GM21717 (cell line): ENCODE data around the gene NBEAL2.
A peak's percentile ranks its signal among the peaks of the same experiment; 100 is the strongest.

Experiments used
- ATAC-seq: cut with Tn5 transposase; IDR thresholded peaks from one replicate; pipeline ENCODE4 v1.9.1; 2021; ENCODE audit warnings: mild to moderate bottlenecking, moderate library complexity; ENCODE audit not compliant: unreplicated experiment

Gene NBEAL2

DNA sequence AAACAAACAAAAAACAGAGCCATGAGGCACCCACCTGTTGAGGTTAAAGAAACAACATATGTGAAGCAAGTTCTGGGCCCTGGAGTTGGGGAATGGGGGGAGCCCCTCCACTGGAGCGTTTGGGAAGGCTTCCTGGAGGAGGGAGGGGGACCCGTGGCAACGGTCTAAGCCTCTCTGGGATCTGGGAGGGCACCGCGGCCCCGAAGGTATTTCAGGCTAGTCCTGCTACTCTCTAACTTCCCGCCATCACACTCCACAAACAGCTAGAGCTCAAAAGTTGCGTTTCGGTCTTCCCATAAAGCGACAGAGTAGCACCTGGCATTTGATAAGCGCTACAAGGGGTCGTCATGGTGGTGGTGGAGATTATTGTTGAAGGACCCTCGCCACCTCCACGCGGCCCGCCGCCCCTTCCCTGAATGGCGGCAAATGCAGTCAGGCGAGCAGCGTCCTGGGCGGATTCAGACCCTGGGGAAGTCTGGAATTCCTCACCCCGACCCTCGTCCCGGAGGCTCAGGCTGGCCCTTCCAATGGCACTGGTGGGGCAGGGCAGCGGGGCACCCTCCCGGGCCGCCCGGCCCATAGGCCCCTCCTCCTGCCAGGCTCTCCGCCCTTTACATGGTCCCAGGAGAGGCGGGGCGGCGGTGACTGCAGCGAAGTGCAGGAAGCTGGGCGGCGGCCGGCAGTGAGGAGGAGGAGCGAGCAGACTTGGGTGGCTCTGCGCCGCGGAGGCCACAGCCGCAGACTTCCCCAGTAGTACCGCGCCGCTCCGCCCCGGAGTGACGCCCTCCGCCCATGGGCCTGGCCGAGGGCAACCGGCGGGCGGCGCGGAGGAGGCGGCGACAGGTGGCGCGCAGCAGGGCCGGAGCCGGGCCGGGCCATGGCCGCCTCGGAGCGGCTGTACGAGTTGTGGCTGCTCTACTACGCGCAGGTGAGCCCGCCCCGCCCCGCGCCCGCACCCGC is at the start of gene NBEAL2:
NBEAL2 (plus strand) TSS at position 682 of the 960 bp plus-strand sequence; CDS start at position 878, 196 bp downstream.
- peak; percentile 55 for ATAC-seq

DNA sequence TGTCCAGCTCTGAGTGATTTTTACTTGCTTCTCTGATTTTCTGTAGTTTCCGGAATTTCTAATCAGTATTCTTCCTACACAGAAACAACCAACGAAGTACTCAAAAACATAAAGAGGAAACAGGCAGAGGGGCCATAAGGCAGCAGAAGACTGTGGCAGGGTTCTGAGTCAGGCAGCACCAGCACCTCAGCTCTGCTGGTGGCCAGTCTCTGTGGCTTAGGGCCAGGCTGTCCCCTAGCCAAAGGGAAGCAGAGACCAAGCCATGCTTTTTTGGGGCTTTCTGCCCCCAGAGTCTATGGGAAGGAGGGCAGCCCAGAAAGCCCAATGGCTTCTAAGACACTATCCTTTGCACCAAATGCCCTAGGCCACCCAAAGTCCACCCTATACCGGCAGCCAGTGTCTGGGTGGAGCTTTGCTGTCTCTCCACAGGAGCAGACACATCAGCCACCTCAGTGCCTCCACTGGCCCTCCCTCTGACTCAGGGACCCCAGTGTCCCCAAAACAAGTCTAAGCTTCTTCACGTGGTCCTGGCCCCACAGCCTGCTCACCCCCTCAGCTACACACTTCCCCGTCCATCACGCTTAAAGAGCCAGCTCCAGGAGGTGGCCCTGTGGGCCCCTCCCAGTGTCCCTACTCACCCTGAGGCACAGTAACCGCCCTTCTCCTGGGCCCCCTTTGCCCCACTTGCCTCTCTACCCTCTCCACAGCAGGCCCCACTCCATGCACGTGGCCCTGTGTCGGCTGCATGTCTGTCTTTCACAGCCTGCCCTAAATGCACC is 49.1 kb upstream of the NBEAL2 start:
- ATAC-seq: no peak

GRCh38 chr3:46930945-46931403 is 48.5 kb upstream of the NBEAL2 start:
- no peak for ATAC-seq

DNA sequence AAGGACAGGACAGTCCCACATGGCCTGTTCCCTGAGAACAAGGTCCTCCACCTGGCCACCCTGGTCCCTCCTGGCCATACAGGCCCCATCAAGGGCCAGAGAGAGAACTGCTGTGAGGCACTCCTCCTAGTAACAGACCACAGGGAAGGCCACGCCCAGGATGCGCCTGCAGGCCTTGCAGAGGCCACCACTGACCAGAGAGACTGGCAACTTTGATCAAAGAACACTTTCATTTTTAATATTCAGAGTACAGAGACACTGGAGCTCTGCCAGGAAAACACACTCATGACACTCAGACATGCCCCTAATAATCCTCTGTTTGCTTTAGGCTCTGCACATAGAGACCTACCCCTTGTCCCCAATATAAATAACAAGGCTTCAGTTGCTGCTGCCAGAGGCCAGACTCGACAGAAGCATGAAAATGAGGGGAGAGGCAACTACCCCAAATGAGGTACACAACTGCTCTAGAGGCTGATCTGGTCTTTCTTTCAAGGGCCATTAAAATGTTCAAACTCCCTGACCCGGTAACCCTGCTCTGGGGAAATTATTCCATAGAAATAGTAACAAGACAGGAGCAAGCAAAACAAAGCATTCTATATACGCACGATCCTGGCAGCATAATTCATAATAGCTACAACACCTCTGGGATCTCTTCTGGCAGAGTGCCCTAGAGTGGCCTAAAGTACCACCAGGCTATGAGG is 47.7 kb upstream of the NBEAL2 start:
- no peak for ATAC-seq

DNA sequence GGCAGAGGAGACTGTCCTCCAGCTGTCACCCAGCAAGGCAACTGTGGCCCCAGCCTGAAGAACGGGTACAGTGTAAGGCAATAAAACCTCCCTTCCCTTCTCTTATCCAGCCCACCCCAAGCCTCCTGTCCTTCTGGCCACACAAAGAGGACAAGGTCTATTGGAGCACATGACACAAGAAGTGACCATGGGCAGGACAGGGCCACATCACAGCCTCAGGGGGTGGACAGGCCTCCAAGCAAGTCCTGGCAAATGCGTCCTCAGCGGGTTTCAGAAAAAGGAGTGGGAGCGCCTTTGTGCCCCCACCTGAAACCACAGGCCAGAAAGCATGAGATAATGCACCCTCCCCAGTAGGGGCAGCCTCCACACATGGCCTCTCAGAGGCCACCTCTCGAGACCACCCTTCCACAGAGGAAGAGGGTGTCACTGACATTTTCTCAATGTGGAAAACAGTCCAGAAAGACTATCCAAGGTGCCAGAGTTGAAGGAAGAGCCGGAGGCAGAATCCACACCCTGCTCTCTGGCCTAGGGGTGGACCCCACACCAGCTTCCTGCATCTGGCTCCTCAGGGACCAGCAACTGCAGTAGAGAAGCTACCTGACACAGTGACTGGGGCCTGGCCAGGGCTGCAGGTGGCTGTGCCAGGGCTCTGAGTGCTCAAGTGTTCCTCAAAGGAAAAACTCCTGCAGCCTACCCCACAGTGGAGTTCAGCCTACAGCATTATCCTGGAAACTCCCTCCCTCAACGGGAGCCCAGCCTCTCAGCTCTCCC is 46.8 kb upstream of the NBEAL2 start:
- ATAC-seq: no peak

- no peak for ATAC-seq
Observed at GRCh38 chr3:46933261-46933660, 46.2 kb upstream of the NBEAL2 start.

DNA sequence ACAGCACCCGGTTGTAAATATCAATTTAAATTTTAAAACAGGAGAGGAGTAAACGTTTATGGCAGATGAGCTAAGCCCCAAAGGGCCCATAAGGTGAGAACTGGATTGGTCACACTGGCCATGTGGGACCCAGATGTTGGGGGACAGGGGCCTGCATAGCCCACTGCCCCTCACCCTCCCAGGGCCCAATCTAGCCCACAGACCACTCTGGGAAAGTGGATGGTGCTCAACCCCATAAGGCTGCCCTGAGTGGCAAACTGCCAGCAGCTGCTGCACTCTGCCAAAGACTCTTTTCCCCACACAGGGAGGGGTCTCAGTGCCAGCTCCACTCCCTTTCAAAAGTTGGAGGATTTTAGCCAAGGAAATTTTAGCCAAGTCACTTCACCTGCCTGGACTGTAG is 45.4 kb upstream of the NBEAL2 start:
- no peak for ATAC-seq

GRCh38 chr3:46934498-46935167 is 44.8 kb upstream of the NBEAL2 start:
- no peak for ATAC-seq

- no peak for ATAC-seq
Observed at GRCh38 chr3:46935168-46935858, 44.2 kb upstream of the NBEAL2 start.

DNA sequence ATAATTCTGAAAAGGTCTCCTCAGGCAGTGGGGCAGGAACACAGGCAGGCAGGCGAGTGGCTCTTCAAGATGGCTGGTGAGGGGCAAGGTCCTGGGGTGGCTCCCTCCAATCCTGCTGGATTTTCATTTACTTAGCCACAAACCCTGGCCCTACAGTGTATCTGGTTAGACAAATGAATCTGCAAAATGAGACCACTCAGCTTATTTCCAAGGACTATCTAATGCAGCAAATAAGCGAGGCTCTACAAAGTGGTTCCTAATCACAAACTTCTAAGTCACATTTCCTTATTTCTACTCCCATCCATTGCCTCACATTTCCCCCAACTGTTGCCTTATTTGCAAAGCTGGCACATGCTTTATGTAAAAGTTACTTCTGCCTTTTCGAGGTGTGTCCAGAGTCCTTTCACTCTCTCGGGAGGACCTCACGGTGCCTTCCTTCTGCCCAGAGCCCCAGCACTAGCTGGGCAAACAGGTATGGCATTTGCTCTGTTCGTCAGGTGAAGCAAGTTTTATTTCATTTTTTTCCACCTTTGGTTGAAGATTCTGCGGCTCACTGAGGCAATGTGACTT is 43.4 kb upstream of the NBEAL2 start:
- ATAC-seq: no peak

GRCh38 chr3:46936733-46937250 is 42.7 kb upstream of the NBEAL2 start:
- no peak for ATAC-seq

GRCh38 chr3:46938118-46938517 is 41.3 kb upstream of the NBEAL2 start:
- no peak for ATAC-seq

DNA sequence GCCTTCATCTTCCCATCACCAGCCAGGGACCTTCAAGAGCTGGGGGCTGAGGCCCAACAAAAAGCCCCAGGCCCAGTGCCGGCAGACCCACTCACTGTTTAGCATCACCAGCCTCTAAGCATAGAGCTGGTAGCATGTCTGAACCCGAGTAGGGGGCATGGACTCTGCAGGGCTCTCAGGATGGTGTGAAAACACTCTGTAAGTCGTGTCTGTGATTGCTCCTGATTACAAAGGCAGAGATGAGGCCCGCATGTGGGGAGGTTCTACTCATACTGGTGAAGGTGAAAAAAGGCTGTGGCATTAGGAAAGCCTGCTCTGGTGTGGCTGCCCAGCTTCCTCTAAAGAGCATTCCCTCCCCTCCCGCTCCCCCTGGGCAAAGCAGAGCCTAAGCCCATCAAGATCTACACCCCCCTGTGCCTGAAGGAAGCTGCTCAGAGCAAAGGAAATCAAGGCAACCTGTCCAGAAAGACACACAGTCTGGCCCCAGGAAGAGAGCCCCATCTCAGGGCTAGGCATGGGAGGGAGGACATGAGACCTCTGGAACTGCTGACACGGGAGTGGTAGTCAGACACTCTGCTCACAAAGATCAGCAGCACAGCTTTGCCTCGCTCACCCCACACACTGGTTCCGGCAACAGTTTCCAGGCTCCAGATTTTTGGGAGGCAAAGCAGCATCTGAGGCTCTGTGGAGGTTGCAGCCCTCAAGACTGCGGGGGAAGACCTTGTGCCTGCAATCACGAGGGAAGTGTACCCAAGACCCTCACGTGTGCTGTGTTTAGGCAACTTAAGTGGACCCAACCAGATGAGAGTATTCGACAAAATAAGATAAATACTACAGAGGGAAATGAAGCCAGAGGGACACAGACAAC is 39.7 kb upstream of the NBEAL2 start:
- ATAC-seq: no peak

DNA sequence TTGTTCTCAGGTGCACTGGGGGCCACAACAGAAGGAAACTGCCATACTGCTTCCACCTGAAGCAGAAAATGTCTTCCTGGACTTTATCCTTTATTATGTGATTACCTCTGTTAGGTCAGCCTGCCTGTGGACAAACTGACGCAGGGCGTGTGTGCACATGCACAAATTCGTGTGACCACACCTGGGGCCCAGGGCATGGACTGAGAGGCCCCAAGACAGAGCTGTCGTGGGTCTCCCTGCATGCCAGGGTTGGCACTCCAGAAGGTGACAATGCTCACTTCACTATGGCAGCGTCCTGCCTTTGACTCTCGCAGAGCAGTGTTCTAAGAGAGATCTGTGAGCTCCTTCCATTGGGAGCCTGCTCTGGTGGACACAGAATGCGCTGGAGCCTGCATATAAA is 37.4 kb upstream of the NBEAL2 start:
- ATAC-seq: no peak

DNA sequence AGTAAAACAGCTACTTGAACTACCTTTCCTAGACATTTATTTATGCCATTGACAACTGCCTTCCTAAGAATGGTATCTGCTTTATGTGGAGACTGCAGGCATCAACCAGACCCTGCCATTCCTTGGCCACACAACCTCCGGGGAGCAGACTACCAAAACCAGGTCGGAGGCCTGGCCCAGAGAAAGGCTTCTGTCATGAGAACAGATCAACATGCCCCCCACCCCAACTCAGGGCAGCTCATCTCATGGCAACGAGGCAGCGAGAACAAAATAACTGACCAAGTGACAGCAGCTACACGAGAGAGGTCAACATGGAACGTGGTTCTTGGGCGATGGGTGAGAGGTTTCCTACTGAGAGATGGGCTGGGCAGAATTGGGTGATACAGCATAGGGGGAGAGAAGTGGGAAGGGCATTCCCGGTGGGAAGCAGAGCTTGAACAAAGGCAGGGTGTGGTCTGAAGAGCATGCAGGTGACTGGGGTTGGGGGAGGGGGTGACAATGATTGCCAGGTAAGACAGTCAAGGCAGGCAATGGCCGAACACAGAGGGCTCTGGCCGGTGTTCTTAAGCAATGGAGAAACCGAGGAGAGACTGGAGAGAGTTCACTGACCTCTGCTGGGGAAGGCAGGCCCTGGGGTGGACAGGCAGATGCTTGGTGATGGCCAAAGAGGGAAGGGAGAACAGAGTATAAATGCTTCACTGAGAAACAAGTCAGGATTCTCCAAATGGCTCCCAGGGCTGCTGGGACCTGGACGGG is 36.8 kb upstream of the NBEAL2 start:
- no peak for ATAC-seq

DNA sequence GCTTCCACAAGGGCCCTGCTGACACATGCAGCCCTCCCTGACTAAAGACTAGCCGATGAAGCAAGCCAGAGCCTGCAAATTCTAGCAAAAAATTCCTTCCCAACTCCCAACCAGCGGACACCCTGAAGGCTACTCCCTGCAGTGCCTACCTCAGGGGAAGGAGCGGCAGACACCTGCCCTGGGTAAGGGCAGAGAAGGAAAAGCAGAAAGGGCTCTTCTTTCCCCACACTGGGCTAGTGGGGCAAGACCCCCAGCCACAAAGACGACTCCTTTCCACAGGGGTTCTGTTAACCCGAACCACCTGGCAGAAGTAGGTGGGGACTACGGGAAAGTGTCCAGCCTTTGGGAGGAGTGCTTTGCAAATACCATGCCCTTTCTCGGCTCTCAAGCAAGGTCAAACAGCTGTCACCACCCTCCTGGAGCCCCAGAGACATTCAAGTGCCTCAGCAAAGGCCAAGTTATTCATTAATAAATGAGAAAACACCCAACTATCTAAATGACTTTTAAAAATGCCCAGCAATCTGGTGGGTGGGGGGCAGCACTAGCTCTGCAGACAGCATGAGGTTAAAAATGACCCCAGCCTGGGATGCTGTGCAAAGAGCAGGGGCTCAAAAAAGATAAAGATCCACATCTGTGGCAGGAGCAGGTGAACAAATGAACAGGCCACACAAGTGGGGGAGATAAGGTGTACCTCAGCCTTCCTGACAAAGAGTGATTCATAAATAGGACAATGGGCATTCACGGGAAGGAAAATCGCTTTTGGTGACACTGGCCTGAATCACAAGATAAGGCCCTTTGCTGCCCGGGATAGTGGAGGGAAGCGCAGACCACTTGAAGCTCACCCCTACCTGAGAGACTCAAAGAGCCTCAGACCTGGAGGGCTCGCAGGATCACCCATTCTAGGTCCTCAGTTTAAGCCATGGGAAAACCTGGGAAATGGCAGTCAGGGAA is 36.0 kb upstream of the NBEAL2 start:
- ATAC-seq: no peak
